OCI-LY1 (cell line): Measurements from ENCODE around the gene PUM1.

Experiments
- H2AFZ ChIP-seq: fragments of 200-600 bp; sonication (generic), shearing (Covaris generic); 2 replicates; pipeline ENCODE4 v1.6.0; 2014; ENCODE audit warnings: antibody characterized with exemption, mild to moderate bottlenecking, low read length
- H3F3A ChIP-seq: fragments of 200-600 bp; sonication (generic), shearing (Covaris generic); 2 replicates; pipeline ENCODE4 v1.6.0; 2014; ENCODE audit warnings: mild to moderate bottlenecking, antibody characterized with exemption, low read length, moderate library complexity; ENCODE audit not compliant: insufficient read depth
- H3K27ac ChIP-seq: fragments of 200-600 bp; sonication (generic); 2 replicates; pipeline ENCODE4 v1.5.1; 2014; ENCODE audit warnings: low read length, mixed run types, mild to moderate bottlenecking, low read depth; ENCODE audit not compliant: poor library complexity, severe bottlenecking
- H3K27me3 ChIP-seq: fragments of 200-600 bp; sonication (generic); 2 replicates; pipeline ENCODE4 v1.6.0; 2014; ENCODE audit warnings: antibody characterized with exemption, mild to moderate bottlenecking, low read length, moderate library complexity; ENCODE audit not compliant: insufficient read depth
- H3K36me3 ChIP-seq: fragments of 200-600 bp; sonication (generic); 2 replicates; pipeline ENCODE4 v1.6.1; 2014; ENCODE audit warnings: mild to moderate bottlenecking, antibody characterized with exemption, low read length, moderate library complexity, mixed read lengths; ENCODE audit not compliant: insufficient read depth
- H3K4me1 ChIP-seq: fragments of 200-600 bp; sonication (generic); 2 replicates; pipeline ENCODE4 v1.5.1; 2014; ENCODE audit warnings: mild to moderate bottlenecking, low read length, moderate library complexity; ENCODE audit not compliant: insufficient read depth, severe bottlenecking
- H3K4me2 ChIP-seq: fragments of 200-600 bp; sonication (generic), shearing (Covaris generic); 2 replicates; pipeline ENCODE4 v1.6.1; 2014; ENCODE audit warnings: low read length
- H3K4me3 ChIP-seq: fragments of 200-600 bp; sonication (generic); 2 replicates; pipeline ENCODE4 v1.5.1; 2014; ENCODE audit warnings: low read length, low read depth, mild to moderate bottlenecking, mixed read lengths; ENCODE audit not compliant: poor library complexity, severe bottlenecking
- H3K79me2 ChIP-seq: fragments of 200-600 bp; shearing (Covaris generic); 2 replicates; pipeline ENCODE4 v1.6.1; 2016; ENCODE audit warnings: mixed run types, low read length, mixed read lengths; ENCODE audit not compliant: insufficient read depth
- H3K9ac ChIP-seq: fragments of 200-600 bp; sonication (generic), shearing (Covaris generic); 2 replicates; pipeline ENCODE4 v1.6.1; 2014; ENCODE audit warnings: mild to moderate bottlenecking, low read length, mixed read lengths
- H3K9me2 ChIP-seq: fragments of 200-600 bp; sonication (generic), shearing (Covaris generic); 2 replicates; pipeline ENCODE4 v1.6.1; 2014; ENCODE audit warnings: low read depth, mild to moderate bottlenecking, low read length, mixed read lengths
- H3K9me3 ChIP-seq: fragments of 200-600 bp; shearing (Covaris generic); 2 replicates; pipeline ENCODE4 v1.6.1; 2014; ENCODE audit warnings: low read length, mixed read lengths
- H4K20me1 ChIP-seq: fragments of 200-600 bp; sonication (generic), shearing (Covaris generic); 2 replicates; pipeline ENCODE4 v1.6.0; 2016; ENCODE audit warnings: mild to moderate bottlenecking, low read length; ENCODE audit not compliant: insufficient read depth
- EZH2 ChIP-seq: fragments of 200-600 bp; sonication (generic), shearing (Covaris generic); IDR thresholded peaks from 2 replicates; pipeline ENCODE4 v1.8.0; 2017; ENCODE audit warnings: borderline replicate concordance, mixed run types, mild to moderate bottlenecking, antibody characterized with exemption, low read length, moderate library complexity, mixed read lengths
- TF ChIP-seq, protein P1 (sequence below): fragments of 200-600 bp; sonication (generic), shearing (Covaris generic); IDR thresholded peaks from 2 replicates; pipeline ENCODE4 v1.5.1; 2017; ENCODE audit warnings: mild to moderate bottlenecking, antibody characterized with exemption, low read length, moderate library complexity, mixed read lengths

Gene PUM1

DNA sequence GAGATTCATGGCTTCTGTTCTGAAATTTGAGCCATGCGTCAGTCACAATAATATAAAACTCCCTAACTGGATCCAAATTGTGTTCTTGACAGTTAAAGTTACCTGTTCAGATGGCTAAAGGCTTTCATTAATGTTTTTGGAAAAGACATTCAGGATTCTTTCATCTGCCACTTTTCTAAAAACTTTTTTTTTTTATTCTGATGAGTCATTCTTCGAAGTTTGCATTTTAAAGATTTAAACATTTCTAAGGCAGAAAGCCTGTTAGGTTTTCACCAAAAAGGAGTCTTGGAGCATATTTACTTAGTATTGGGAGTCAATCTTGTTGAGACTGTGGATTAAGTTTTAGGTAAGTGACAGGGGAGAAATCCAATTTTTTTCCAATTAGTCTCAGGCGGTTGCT, 138.1 kb downstream of the PUM1 start:
- H3K27ac ChIP-seq: no peak overlapping the region
- TF ChIP-seq EZH2: no peak
- TF ChIP-seq, protein P1, sequence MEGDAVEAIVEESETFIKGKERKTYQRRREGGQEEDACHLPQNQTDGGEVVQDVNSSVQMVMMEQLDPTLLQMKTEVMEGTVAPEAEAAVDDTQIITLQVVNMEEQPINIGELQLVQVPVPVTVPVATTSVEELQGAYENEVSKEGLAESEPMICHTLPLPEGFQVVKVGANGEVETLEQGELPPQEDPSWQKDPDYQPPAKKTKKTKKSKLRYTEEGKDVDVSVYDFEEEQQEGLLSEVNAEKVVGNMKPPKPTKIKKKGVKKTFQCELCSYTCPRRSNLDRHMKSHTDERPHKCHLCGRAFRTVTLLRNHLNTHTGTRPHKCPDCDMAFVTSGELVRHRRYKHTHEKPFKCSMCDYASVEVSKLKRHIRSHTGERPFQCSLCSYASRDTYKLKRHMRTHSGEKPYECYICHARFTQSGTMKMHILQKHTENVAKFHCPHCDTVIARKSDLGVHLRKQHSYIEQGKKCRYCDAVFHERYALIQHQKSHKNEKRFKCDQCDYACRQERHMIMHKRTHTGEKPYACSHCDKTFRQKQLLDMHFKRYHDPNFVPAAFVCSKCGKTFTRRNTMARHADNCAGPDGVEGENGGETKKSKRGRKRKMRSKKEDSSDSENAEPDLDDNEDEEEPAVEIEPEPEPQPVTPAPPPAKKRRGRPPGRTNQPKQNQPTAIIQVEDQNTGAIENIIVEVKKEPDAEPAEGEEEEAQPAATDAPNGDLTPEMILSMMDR: no peak
- H4K20me1 ChIP-seq: no peaks in the 10 kb centered on the region
- no peak overlapping the region for H3K4me3 ChIP-seq
- H3K9ac ChIP-seq: no peak overlapping the region
- H3K4me1 ChIP-seq: no peaks in the 10 kb centered on the region
- peaks cover 14% of the 10 kb centered on the region; the same call in 1 of the 2 replicates for H3K36me3 ChIP-seq
- H3K4me2 ChIP-seq: no peak overlapping the region
- H2AFZ ChIP-seq: no peak overlapping the region
- no peaks in the 10 kb centered on the region for H3F3A ChIP-seq
- H3K27me3 ChIP-seq: no peaks in the 10 kb centered on the region
- no peaks in the 10 kb centered on the region for H3K9me2 ChIP-seq
- no peaks in the 10 kb centered on the region for H3K9me3 ChIP-seq
- no peaks in the 10 kb centered on the region for H3K79me2 ChIP-seq

DNA sequence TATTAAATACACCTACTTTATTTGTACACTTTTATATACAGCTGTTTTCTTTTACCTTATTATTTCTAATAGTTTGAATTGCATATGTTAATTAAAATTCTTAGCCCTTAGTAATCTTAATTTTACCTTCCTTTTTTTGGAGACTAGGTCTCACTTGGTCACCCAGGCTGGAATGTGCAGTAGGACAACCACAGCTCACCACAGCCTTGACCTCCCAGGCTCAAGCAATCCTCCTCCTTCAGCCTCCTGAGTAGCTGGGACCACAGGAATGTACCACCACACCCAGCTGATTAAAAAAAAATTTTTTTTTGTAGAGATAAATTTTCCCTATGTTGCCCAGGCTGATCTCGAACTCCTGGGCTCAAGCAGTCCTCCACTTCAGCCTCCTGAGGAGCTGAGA, 141.9 kb downstream of the PUM1 start:
- H3F3A ChIP-seq: no peaks in the 10 kb centered on the region
- H4K20me1 ChIP-seq: no peaks in the 10 kb centered on the region
- no peaks in the 10 kb centered on the region for H3K36me3 ChIP-seq
- H3K4me2 ChIP-seq: no peak overlapping the region
- no peak for TF ChIP-seq EZH2
- TF ChIP-seq, protein P1: no peak
- no peaks in the 10 kb centered on the region for H3K79me2 ChIP-seq
- no peaks in the 10 kb centered on the region for H3K9me3 ChIP-seq
- H3K27me3 ChIP-seq: no peaks in the 10 kb centered on the region
- no peak overlapping the region for H3K4me3 ChIP-seq
- no peak overlapping the region for H3K27ac ChIP-seq
- no peaks in the 10 kb centered on the region for H3K9me2 ChIP-seq
- no peak overlapping the region for H2AFZ ChIP-seq
- no peak overlapping the region for H3K9ac ChIP-seq
- H3K4me1 ChIP-seq: no peaks in the 10 kb centered on the region

DNA sequence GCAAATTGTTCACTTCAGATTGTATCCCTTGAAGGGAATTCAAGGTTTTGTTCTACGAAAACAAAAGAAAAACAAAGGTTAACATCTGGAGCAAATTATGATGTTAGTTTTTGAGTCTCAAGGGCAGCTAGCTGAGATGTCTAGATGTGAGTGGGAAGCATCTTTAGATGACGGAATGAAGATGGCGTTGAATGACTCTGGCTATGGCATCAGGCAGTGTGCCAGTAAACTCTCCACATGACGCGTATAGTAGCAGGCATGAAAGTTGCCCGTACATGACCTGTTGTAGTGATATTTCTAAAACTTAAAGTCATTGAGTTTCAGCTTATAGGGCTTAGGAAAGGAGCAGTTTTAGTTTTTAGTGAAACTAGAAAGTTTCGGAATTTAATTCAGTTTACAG, 144.7 kb downstream of the PUM1 start:
- H3K9ac ChIP-seq: no peak overlapping the region
- TF ChIP-seq, protein P1: no peak
- no peak for TF ChIP-seq EZH2
- H3K4me2 ChIP-seq: no peak overlapping the region
- H3F3A ChIP-seq: no peaks in the 10 kb centered on the region
- H3K9me3 ChIP-seq: no peaks in the 10 kb centered on the region
- no peaks in the 10 kb centered on the region for H3K27me3 ChIP-seq
- no peaks in the 10 kb centered on the region for H3K9me2 ChIP-seq
- no peaks in the 10 kb centered on the region for H3K36me3 ChIP-seq
- no peak overlapping the region for H3K27ac ChIP-seq
- no peaks in the 10 kb centered on the region for H3K79me2 ChIP-seq
- H3K4me3 ChIP-seq: no peak overlapping the region
- H3K4me1 ChIP-seq: no peaks in the 10 kb centered on the region
- H4K20me1 ChIP-seq: no peaks in the 10 kb centered on the region
- H2AFZ ChIP-seq: no peak overlapping the region
